GM23338 (cell line): ENCODE results near the gene ADI1. TPM values are rescaled to one million over a fixed set of nuclear protein-coding genes. Genes with fewer than 3 reads are reported as not detected.
A peak's percentile ranks its signal among the peaks of the same experiment; 100 is the strongest.

Experiments
- ATAC-seq: fragments of 200-7000 bp; cut with Tn5 transposase; 3 replicates; pipeline ENCODE4 v1.9.1; 2020
- DNase-seq: peaks from one replicate; pipeline ENCODE4 v3.0.0-alpha.2; 2015; ENCODE audit warnings: low spot score
- H2AFZ ChIP-seq: fragments of 200-600 bp; sonication (generic); 2 replicates; pipeline ENCODE4 v1.8.0; 2016; ENCODE audit warnings: antibody characterized with exemption, mild to moderate bottlenecking, moderate library complexity
- H3F3A ChIP-seq: fragments of 200-600 bp; sonication (generic); replicated peaks from 2 replicates; pipeline ENCODE4 v1.8.0; 2017; ENCODE audit warnings: antibody characterized with exemption, mixed run types, low read depth
- H3K27ac ChIP-seq: fragments of 200-600 bp; sonication (generic); 2 replicates; pipeline ENCODE4 v1.6.1; 2016; ENCODE audit warnings: low read depth
- H3K27me3 ChIP-seq: fragments of 200-600 bp; sonication (generic); 2 replicates; pipeline ENCODE4 v1.8.0; 2016; ENCODE audit warnings: mild to moderate bottlenecking, mixed run types, moderate library complexity; ENCODE audit not compliant: insufficient read depth
- H3K36me3 ChIP-seq: fragments of 200-600 bp; sonication (generic); 2 replicates; pipeline ENCODE4 v1.8.0; 2016; ENCODE audit warnings: mild to moderate bottlenecking; ENCODE audit not compliant: insufficient read depth
- H3K4me1 ChIP-seq: fragments of 200-600 bp; sonication (generic); 2 replicates; pipeline ENCODE4 v1.8.0; 2016; ENCODE audit warnings: mild to moderate bottlenecking, moderate library complexity; ENCODE audit not compliant: insufficient read depth
- H3K4me2 ChIP-seq: fragments of 200-600 bp; sonication (generic); 2 replicates; pipeline ENCODE4 v1.7.1; 2017; ENCODE audit warnings: mixed run types
- H3K4me3 ChIP-seq: fragments of 200-600 bp; sonication (generic); 2 replicates; pipeline ENCODE4 v1.6.1; 2016; ENCODE audit warnings: mixed run types
- H3K79me2 ChIP-seq: fragments of 200-600 bp; sonication (generic); replicated peaks from 2 replicates; pipeline ENCODE4 v1.8.0; 2017; ENCODE audit warnings: mild to moderate bottlenecking; ENCODE audit not compliant: insufficient read depth
- H3K9me2 ChIP-seq: fragments of 200-600 bp; sonication (generic); 2 replicates; pipeline ENCODE4 v1.8.0; 2017; ENCODE audit not compliant: insufficient read depth
- H4K20me1 ChIP-seq: fragments of 200-600 bp; sonication (generic); replicated peaks from 2 replicates; pipeline ENCODE4 v1.8.0; 2017; ENCODE audit warnings: mild to moderate bottlenecking; ENCODE audit not compliant: insufficient read depth
- H3K27ac Mint-ChIP-seq: 2 replicates; pipeline ENCODE4 v1.8.0; 2020; ENCODE audit warnings: inconsistent platforms, mild to moderate bottlenecking, moderate library complexity, mixed read lengths
- H3K27me3 Mint-ChIP-seq: 3 replicates; pipeline ENCODE4 v1.8.0; 2022; ENCODE audit warnings: low read depth, mild to moderate bottlenecking, moderate library complexity, mixed read lengths, inconsistent platforms; ENCODE audit not compliant: insufficient read depth, poor library complexity
- H3K36me3 Mint-ChIP-seq: 3 replicates; pipeline ENCODE4 v1.8.0; 2021; ENCODE audit warnings: low read depth, mild to moderate bottlenecking, inconsistent platforms, moderate library complexity, mixed read lengths
- H3K4me1 Mint-ChIP-seq: 3 replicates; pipeline ENCODE4 v1.8.0; 2020; ENCODE audit warnings: mild to moderate bottlenecking, inconsistent platforms, mixed read lengths
- H3K4me3 Mint-ChIP-seq: 3 replicates; pipeline ENCODE4 v1.8.0; 2021; ENCODE audit warnings: moderate library complexity, mild to moderate bottlenecking, inconsistent platforms, mixed read lengths
- H3K9me3 Mint-ChIP-seq: 3 replicates; pipeline ENCODE4 v1.8.0; 2020; ENCODE audit warnings: moderate library complexity, mild to moderate bottlenecking, inconsistent platforms, mixed read lengths
- CTCF ChIP-seq, 2 experiments: fragments of 200-600 bp in 1 of 2; sonication (generic) in 1 of 2; conservative IDR thresholded peaks; 2 replicates each; pipeline versions ENCODE4 v1.5.1 to v1.6.1; 2016 to 2017; ENCODE audit warnings: antibody characterized with exemption in 2 of 2, low read depth in 2 of 2, mild to moderate bottlenecking in 2 of 2, moderate library complexity in 1 of 2
- ETS1 ChIP-seq: IDR thresholded peaks from 2 replicates; pipeline ENCODE4 v1.6.1; 2016; ENCODE audit warnings: antibody characterized with exemption
- EZH2 ChIP-seq: fragments of 200-600 bp; sonication (generic); IDR thresholded peaks from one replicate; pipeline ENCODE4 v1.8.0; 2017; ENCODE audit warnings: antibody characterized with exemption, mild to moderate bottlenecking, low read depth; ENCODE audit not compliant: unreplicated experiment
- EZH2phosphoT487 ChIP-seq: fragments of 200-600 bp; sonication (generic); IDR thresholded peaks from one replicate; pipeline ENCODE4 v1.8.1; 2018; ENCODE audit warnings: antibody characterized with exemption; ENCODE audit not compliant: unreplicated experiment
- JUNB ChIP-seq: IDR thresholded peaks from one replicate; pipeline ENCODE4 v1.6.1; 2016; ENCODE audit warnings: antibody characterized with exemption; ENCODE audit not compliant: unreplicated experiment
- NANOG ChIP-seq: IDR thresholded peaks from 2 replicates; pipeline ENCODE4 v1.6.1; 2016; ENCODE audit warnings: antibody characterized with exemption, borderline replicate concordance
- POLR2AphosphoS5 ChIP-seq: IDR thresholded peaks from 2 replicates; pipeline ENCODE4 v1.6.1; 2016; ENCODE audit warnings: antibody characterized with exemption, low read depth
- REST ChIP-seq: IDR thresholded peaks from one replicate; pipeline ENCODE4 v1.6.1; 2018; ENCODE audit warnings: antibody characterized with exemption; ENCODE audit not compliant: unreplicated experiment
- STAT1 ChIP-seq: IDR thresholded peaks from one replicate; pipeline ENCODE4 v1.6.1; 2016; ENCODE audit warnings: antibody characterized with exemption; ENCODE audit not compliant: unreplicated experiment
- ZNF114 ChIP-seq: fragments of 250-450 bp; sonication (Bioruptor Pico); IDR thresholded peaks from 2 replicates; pipeline ENCODE4 v1.5.0; 2020; ENCODE audit warnings: mild to moderate bottlenecking, moderate library complexity
- ZNF331 ChIP-seq: fragments of 250-450 bp; sonication (Bioruptor Pico); IDR thresholded peaks from 2 replicates; pipeline ENCODE4 v1.5.0; 2020; ENCODE audit warnings: low read depth, mild to moderate bottlenecking, moderate library complexity
- polyA plus RNA-seq: library from polyadenylated mRNA; unstranded; fragments of >200 nt; fragmentation: Nextera tagmentation; extraction: Ambion mirVana; gene quantifications from 2 replicates; pipeline ENCODE4 v1.2.1, GENCODE V29; 2016
- total RNA-seq: library from RNA; depleted of rRNA; stranded (reverse); fragments of >200 nt; shearing (Covaris generic); gene quantifications from 2 replicates; pipeline ENCODE4 v1.2.3, GENCODE V29; 2014

Gene ADI1
- total and polyA plus RNA-seq, 2 experiments from 2014 or later: 16.3 to 31.9 TPM

GRCh38 chr2:3472966-3473365 is 46.4 kb downstream of the ADI1 start:
- Histone ChIP-seq H3F3A (no peaks in the 10 kb centered on the region), H2AFZ (no peak overlapping the region), H3K79me2 (no peaks in the 10 kb centered on the region), H3K27me3 (no peaks in the 10 kb centered on the region), H4K20me1 (no peaks in the 10 kb centered on the region), H3K4me3 (no peak overlapping the region), H3K4me2 (no peak overlapping the region), H3K4me1 (no peaks in the 10 kb centered on the region), H3K27ac (no peak overlapping the region), H3K36me3 (peaks cover 4% of the 10 kb centered on the region; the same call in 1 of the 2 replicates), H3K9me2 (no peaks in the 10 kb centered on the region)
- peaks cover 9% of the 10 kb centered on the region for H3K27me3 Mint-ChIP-seq
- no peak overlapping the region for H3K27ac Mint-ChIP-seq
- H3K4me3 Mint-ChIP-seq: no peak overlapping the region
- DNase-seq (no peak), ATAC-seq (peak; percentile 83)
- H3K36me3 Mint-ChIP-seq: peaks cover 28% of the 10 kb centered on the region
- H3K9me3 Mint-ChIP-seq: no peaks in the 10 kb centered on the region
- no peak for TF ChIP-seq EZH2
- TF ChIP-seq STAT1: no peak
- TF ChIP-seq JUNB: no peak
- no peak for TF ChIP-seq REST
- no peak for TF ChIP-seq POLR2AphosphoS5
- TF ChIP-seq ZNF114: no peak
- no peak for TF ChIP-seq ETS1
- no peak for TF ChIP-seq CTCF (conservative IDR thresholded peaks at IDR 0.05; ENCODE audit: low read depth in 2 of 2)
- H3K4me1 Mint-ChIP-seq: peaks cover 22% of the 10 kb centered on the region

- no peaks in the 10 kb centered on the region for H3K79me2 ChIP-seq
- TF ChIP-seq EZH2phosphoT487 (no peak), ZNF331 (CRISPR knock-in tag) (no peak), NANOG (no peak), CTCF (conservative IDR thresholded peaks at IDR 0.05; ENCODE audit: low read depth in 2 of 2) (no peak), REST (no peak)
Observed at GRCh38 chr2:3472296-3472695, 47.0 kb downstream of the ADI1 start.

More at GRCh38 chr2:3472296-3472695, 47.0 kb downstream of the ADI1 start:
- no peaks in the 10 kb centered on the region for H3K9me2 ChIP-seq
- H3K27me3 Mint-ChIP-seq: peaks cover 10% of the 10 kb centered on the region
- H3K36me3 Mint-ChIP-seq: peaks cover 33% of the 10 kb centered on the region
- no peak overlapping the region for H3K4me2 ChIP-seq
- H2AFZ ChIP-seq: no peak overlapping the region
- peaks cover 4% of the 10 kb centered on the region; the same call in 1 of the 2 replicates for H3K36me3 ChIP-seq
- no peaks in the 10 kb centered on the region for H3K27me3 ChIP-seq
- no peak for DNase-seq
- no peak for ATAC-seq
- H4K20me1 ChIP-seq: no peaks in the 10 kb centered on the region
- H3K4me3 Mint-ChIP-seq: no peak overlapping the region
- H3F3A ChIP-seq: no peaks in the 10 kb centered on the region
- no peaks in the 10 kb centered on the region for H3K9me3 Mint-ChIP-seq
- H3K27ac Mint-ChIP-seq: no peak overlapping the region; the same call in 1 of the 2 replicates
- peaks cover 22% of the 10 kb centered on the region for H3K4me1 Mint-ChIP-seq
- H3K27ac ChIP-seq: no peak overlapping the region
- no peaks in the 10 kb centered on the region for H3K4me1 ChIP-seq
- no peak overlapping the region for H3K4me3 ChIP-seq
